ENCODE data around the gene ZNF764.

Gene ZNF764

GRCh38 chr16:30521476-30521872 lies 36.7 kb downstream of the ZNF764 start:
- no peaks in the 10 kb centered on the region for H3K9me3 ChIP-seq (ENCODE audit: control insufficient read depth in 1 of 2, low read length in 2 of 2)
- peak overlapping the region in 1 of 2 donors; percentile 12 for H3K9ac ChIP-seq (ENCODE audit: low read depth in 1 of 2, low read length in 2 of 2)
- H3K4me1 ChIP-seq (ENCODE audit: control insufficient read depth in 1 of 2, insufficient read depth in 2 of 2, low read length in 2 of 2), result peaks cover 21 to 29% of the 10 kb centered on the region in 2 donors
- H3K4me3 ChIP-seq (ENCODE audit: low read depth in 1 of 2, low read length in 2 of 2), result no peak overlapping the region
- H3K27me3 ChIP-seq (ENCODE audit: control insufficient read depth in 1 of 2, insufficient read depth in 2 of 2, low read length in 2 of 2), result no peaks in the 10 kb centered on the region
- H3K36me3 ChIP-seq (ENCODE audit: control insufficient read depth in 1 of 2, insufficient read depth in 2 of 2, low read length in 2 of 2), result peaks cover 0 to 14% of the 10 kb centered on the region in 2 donors
- H3K27ac ChIP-seq (ENCODE audit: low read depth, low read length), result no peak overlapping the region

DNA sequence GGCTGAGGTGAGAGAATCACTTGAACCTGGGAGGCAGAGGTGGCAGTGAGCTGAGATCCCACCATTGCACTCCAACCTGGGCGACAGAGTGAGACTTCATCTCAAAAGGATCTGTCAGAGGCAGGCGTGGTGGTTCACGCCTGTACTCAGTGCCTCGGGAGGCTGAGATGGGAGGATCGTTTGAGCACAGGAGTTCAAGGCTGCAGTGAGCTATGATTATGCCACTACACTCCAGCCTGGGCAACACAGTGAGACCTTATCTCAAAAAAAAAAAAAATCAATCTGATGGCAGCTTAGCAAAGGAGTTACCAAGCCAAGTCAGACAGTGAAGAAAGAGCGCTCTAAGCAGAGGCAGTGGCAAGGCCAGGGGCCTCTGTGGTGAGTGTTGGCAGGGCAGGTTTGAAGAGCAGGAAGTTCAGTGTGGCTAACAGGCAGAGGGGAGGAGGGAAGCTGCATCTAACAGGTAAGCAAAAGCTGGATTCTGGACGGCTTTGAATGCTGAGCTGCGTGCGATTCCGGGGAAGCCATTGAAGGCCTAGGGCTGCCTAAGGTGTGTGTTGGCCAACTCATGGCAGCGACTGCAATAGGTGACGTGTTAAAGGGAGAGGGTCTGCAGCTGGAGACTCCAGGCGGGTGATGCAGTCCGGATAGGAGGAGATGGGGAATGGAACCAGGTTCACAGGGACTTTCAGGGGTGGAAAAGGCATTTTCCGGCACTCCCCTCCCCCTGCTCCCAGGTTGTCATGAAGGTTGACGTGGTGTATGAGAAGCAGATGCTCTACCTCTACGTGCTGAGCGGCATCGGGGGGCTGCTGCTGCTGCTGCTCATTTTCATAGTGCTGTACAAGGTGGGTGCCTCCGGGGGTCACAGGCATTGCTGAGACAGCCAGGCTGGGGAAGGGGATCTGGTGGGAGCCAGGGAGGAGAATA lies 38.8 kb downstream of the ZNF764 start:
- H3K9ac ChIP-seq (ENCODE audit: low read depth in 1 of 2, low read length in 2 of 2), result no peak overlapping the region
- H3K4me1 ChIP-seq (ENCODE audit: control insufficient read depth in 1 of 2, insufficient read depth in 2 of 2, low read length in 2 of 2), result peaks cover 12 to 16% of the 10 kb centered on the region in 2 donors
- peaks cover 0 to 6% of the 10 kb centered on the region in 2 donors for H3K36me3 ChIP-seq (ENCODE audit: control insufficient read depth in 1 of 2, insufficient read depth in 2 of 2, low read length in 2 of 2)
- no peak overlapping the region for H3K27ac ChIP-seq (ENCODE audit: low read depth, low read length)
- no peaks in the 10 kb centered on the region for H3K27me3 ChIP-seq (ENCODE audit: control insufficient read depth in 1 of 2, insufficient read depth in 2 of 2, low read length in 2 of 2)
- H3K9me3 ChIP-seq (ENCODE audit: control insufficient read depth in 1 of 2, low read length in 2 of 2), result no peaks in the 10 kb centered on the region
- no peak overlapping the region for H3K4me3 ChIP-seq (ENCODE audit: low read depth in 1 of 2, low read length in 2 of 2)

DNA sequence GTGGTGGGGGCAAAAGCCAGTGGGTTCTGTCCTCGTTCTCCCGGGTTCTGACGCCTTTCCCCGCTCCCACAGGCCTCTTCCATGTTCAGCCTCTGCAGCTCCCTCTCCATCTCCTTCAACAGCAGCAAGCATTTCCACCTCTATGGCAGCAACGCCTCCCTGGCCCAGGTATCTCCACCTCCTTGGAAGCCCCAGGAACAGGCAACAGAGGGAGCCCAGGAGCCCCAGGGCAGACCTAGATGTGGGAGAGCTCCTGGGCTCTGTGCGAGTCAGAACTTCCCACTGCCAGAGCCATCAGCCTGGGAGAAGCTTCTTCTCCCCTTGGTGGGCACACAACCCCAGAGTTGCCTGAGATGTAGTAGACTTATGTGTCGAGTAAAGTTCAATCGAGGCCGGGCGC lies 39.6 kb downstream of the ZNF764 start:
- Histone ChIP-seq H3K4me3 (ENCODE audit: low read depth in 1 of 2, low read length in 2 of 2) (no peak overlapping the region), H3K9me3 (ENCODE audit: control insufficient read depth in 1 of 2, low read length in 2 of 2) (no peaks in the 10 kb centered on the region), H3K27me3 (ENCODE audit: control insufficient read depth in 1 of 2, insufficient read depth in 2 of 2, low read length in 2 of 2) (no peaks in the 10 kb centered on the region), H3K9ac (ENCODE audit: low read depth in 1 of 2, low read length in 2 of 2) (no peak overlapping the region), H3K4me1 (ENCODE audit: control insufficient read depth in 1 of 2, insufficient read depth in 2 of 2, low read length in 2 of 2) (peaks cover 12 to 16% of the 10 kb centered on the region in 2 donors), H3K36me3 (ENCODE audit: control insufficient read depth in 1 of 2, insufficient read depth in 2 of 2, low read length in 2 of 2) (peaks cover 0 to 11% of the 10 kb centered on the region in 2 donors), H3K27ac (ENCODE audit: low read depth, low read length) (no peak overlapping the region)

DNA sequence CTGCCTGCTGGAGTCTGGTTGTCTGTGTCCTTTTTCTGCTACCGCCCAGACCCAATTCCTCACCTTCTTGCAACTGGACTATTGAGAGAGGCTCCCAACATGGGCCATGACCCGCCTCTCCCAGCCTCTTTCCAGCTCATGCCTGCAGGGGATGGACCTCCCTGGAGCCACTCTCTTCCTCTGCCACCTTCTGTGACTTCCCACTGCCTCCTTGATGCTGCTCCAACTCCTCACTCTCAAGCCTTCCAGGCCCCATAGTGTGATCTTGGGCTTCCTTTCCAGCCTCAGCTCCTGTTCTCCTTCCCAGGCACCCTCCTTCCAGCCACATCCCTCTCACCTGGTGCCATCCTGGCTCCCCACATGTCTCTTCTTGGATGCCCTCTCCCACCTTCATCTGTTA lies 42.9 kb downstream of the ZNF764 start:
- Histone ChIP-seq H3K36me3 (ENCODE audit: control insufficient read depth in 1 of 2, insufficient read depth in 2 of 2, low read length in 2 of 2) (peaks cover 0 to 24% of the 10 kb centered on the region in 2 donors), H3K4me1 (ENCODE audit: control insufficient read depth in 1 of 2, insufficient read depth in 2 of 2, low read length in 2 of 2) (peaks cover 0 to 7% of the 10 kb centered on the region in 2 donors), H3K4me3 (ENCODE audit: low read depth in 1 of 2, low read length in 2 of 2) (no peak overlapping the region), H3K9me3 (ENCODE audit: control insufficient read depth in 1 of 2, low read length in 2 of 2) (no peaks in the 10 kb centered on the region), H3K9ac (ENCODE audit: low read depth in 1 of 2, low read length in 2 of 2) (no peak overlapping the region), H3K27ac (ENCODE audit: low read depth, low read length) (no peak overlapping the region), H3K27me3 (ENCODE audit: control insufficient read depth in 1 of 2, insufficient read depth in 2 of 2, low read length in 2 of 2) (no peaks in the 10 kb centered on the region)

GRCh38 chr16:30511509-30511908 lies 46.7 kb downstream of the ZNF764 start:
- H3K27ac ChIP-seq (ENCODE audit: low read depth, low read length), result no peak overlapping the region
- peaks cover 0 to 15% of the 10 kb centered on the region in 2 donors for H3K4me1 ChIP-seq (ENCODE audit: control insufficient read depth in 1 of 2, insufficient read depth in 2 of 2, low read length in 2 of 2)
- H3K4me3 ChIP-seq (ENCODE audit: low read depth in 1 of 2, low read length in 2 of 2), result no peak overlapping the region
- peaks cover 0 to 24% of the 10 kb centered on the region in 2 donors for H3K36me3 ChIP-seq (ENCODE audit: control insufficient read depth in 1 of 2, insufficient read depth in 2 of 2, low read length in 2 of 2)
- H3K9ac ChIP-seq (ENCODE audit: low read depth in 1 of 2, low read length in 2 of 2), result no peak overlapping the region
- H3K9me3 ChIP-seq (ENCODE audit: control insufficient read depth in 1 of 2, low read length in 2 of 2), result no peaks in the 10 kb centered on the region
- H3K27me3 ChIP-seq (ENCODE audit: control insufficient read depth in 1 of 2, insufficient read depth in 2 of 2, low read length in 2 of 2), result no peaks in the 10 kb centered on the region

DNA sequence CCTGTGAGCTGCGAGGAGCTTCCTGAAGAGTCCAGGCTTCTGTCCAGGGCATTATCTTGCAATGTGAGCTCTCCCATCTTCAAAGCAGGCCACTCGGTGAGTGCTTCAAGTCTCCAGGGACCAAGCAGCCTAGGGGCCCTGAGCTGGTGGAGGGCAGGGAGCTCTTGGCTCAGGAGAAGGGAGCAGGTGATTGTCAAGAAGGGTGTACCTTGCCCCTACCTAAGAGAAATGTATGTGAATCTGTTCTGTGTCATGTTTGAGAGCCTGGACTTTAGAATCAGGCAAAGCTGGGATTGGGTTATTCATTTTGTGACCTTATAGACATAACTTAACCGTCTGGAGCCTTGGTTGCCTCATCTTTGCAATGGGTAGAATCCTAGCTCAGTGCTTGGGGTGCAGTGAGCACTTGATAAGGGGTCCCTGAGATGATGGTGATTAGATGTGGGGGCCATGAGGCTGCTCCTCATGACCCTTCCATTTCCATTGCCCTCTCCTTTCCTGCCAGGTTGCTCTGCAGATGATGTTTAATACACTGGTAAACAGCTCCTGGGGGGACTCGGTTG lies 47.7 kb downstream of the ZNF764 start:
- no peak overlapping the region for H3K4me3 ChIP-seq (ENCODE audit: low read depth in 1 of 2, low read length in 2 of 2)
- no peak overlapping the region for H3K9ac ChIP-seq (ENCODE audit: low read depth in 1 of 2, low read length in 2 of 2)
- H3K27me3 ChIP-seq (ENCODE audit: control insufficient read depth in 1 of 2, insufficient read depth in 2 of 2, low read length in 2 of 2), result no peaks in the 10 kb centered on the region
- H3K36me3 ChIP-seq (ENCODE audit: control insufficient read depth in 1 of 2, insufficient read depth in 2 of 2, low read length in 2 of 2), result peaks cover 0 to 24% of the 10 kb centered on the region in 2 donors
- no peaks in the 10 kb centered on the region for H3K9me3 ChIP-seq (ENCODE audit: control insufficient read depth in 1 of 2, low read length in 2 of 2)
- no peak overlapping the region for H3K27ac ChIP-seq (ENCODE audit: low read depth, low read length)
- peaks cover 0 to 15% of the 10 kb centered on the region in 2 donors for H3K4me1 ChIP-seq (ENCODE audit: control insufficient read depth in 1 of 2, insufficient read depth in 2 of 2, low read length in 2 of 2)

GRCh38 chr16:30509081-30509765 lies 49.0 kb downstream of the ZNF764 start:
- H3K9ac ChIP-seq (ENCODE audit: low read depth in 1 of 2, low read length in 2 of 2), result no peak overlapping the region
- no peak overlapping the region for H3K27ac ChIP-seq (ENCODE audit: low read depth, low read length)
- peaks cover 0 to 15% of the 10 kb centered on the region in 2 donors for H3K4me1 ChIP-seq (ENCODE audit: control insufficient read depth in 1 of 2, insufficient read depth in 2 of 2, low read length in 2 of 2)
- H3K4me3 ChIP-seq (ENCODE audit: low read depth in 1 of 2, low read length in 2 of 2), result no peak overlapping the region
- H3K9me3 ChIP-seq (ENCODE audit: control insufficient read depth in 1 of 2, low read length in 2 of 2), result no peaks in the 10 kb centered on the region
- H3K27me3 ChIP-seq (ENCODE audit: control insufficient read depth in 1 of 2, insufficient read depth in 2 of 2, low read length in 2 of 2), result no peaks in the 10 kb centered on the region
- H3K36me3 ChIP-seq (ENCODE audit: control insufficient read depth in 1 of 2, insufficient read depth in 2 of 2, low read length in 2 of 2), result peaks cover 0 to 32% of the 10 kb centered on the region in 2 donors

Measured in duodenal mucosa (tissue), 2 donors.